Inflammatory macrophage treated with lipopolysaccharide for 4 hours (primary cell): ENCODE data around the gene IL11.
A peak's percentile ranks its signal among the peaks of the same experiment; 100 is the strongest.

Experiments used
- DNase-seq: peaks from one replicate; pipeline ENCODE4 v3.0.0-alpha.2; 2020

IL11 gene

DNA sequence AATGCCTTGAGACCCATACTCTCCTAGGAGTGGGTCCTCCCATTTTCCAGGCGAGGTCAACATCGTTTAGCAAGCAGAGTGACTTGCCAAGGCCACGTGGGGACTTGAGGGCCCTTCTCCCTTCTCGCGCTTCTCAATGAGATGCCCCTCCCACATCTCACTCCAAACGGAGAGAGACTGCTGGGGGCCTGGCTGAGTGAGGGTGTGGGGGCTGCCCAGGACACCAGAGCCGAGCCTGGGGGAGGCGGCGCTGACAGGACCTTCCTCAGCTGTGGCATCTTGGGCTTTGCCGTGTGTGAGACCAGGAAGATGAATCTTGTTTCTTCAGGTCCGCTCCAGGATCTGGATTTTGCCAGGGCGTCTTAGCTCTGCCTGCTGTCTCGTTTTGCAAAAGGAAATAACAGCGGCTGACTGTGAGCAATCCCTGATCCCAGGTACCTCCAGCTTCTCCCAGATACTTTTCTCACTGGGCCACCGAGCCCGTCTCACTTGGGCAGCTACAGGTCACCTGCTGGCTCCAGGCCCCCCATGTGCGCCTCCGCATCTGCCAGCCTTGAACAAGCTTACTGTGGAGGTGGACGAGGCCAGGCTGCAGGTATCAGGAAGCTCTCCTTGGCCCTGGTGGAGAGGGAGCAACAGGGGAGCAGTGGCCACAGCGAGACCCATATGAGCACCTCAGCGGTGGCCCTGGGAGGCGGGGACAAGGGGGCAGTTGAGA is 21.8 kb downstream of the IL11 start:
- DNase-seq, result no peak

DNA sequence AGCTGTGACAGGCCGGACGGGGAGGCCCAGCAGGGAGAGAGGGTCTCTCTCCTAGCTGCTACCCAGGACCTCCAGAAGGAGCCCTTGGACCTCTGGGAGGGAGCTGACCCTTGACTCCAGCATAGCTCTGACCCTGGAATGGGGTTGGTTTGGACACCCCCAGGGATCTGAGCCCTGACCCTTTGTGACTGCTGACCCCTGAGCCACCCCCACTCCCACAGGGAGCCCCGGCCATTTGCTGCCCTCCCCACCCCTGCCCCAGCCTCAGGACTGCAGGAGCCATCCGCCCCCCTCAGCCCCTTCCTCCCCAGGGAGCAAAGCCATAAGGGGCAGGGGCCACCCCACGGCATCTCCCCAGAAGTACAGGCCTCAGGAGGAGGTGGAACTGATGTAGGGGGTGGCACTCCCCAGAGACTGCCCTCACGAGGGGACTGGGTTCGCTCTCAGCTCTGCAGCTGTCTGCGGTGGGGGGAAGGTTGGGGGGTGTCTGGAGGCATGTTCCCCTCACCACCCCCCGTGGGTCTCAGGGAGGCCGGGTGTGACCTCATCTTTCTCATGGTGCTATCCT is 22.7 kb downstream of the IL11 start:
- no peak for DNase-seq

DNA sequence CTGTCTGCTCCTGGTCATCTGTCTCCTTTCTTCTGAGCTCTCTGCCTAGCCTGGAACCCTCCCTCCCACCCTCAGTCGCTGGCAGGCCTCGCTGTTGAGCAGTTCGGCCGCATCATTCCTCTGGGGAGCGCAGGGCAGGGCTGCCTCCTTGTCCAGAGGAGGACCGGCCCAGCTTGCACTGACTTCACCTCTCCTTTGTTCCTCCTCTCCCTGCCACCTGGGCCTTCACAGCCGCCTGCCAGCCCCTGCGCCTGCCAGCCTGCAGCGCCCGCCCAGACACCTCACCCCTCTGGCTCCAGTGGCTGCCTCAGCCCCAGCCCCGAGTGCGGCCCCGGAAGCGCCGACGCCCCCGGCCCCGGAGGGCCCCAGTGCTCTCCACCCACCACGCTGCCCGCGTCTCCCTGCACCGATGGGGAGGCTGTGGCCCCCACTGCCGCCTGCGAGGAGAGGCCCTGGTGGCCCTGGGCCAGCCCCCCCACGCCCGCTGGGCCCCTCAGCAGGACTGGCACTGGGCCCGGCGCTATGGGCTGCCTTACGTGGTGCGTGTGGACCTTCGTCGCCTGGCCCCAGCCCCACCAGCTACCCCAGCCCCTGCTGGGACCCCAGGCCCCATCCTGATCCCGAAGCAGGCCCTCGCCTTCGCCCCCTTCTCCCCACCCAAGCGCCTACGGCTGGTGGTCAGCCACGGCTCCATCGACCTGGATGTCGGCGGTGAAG is 23.4 kb downstream of the IL11 start:
- DNase-seq, result no peak

DNA sequence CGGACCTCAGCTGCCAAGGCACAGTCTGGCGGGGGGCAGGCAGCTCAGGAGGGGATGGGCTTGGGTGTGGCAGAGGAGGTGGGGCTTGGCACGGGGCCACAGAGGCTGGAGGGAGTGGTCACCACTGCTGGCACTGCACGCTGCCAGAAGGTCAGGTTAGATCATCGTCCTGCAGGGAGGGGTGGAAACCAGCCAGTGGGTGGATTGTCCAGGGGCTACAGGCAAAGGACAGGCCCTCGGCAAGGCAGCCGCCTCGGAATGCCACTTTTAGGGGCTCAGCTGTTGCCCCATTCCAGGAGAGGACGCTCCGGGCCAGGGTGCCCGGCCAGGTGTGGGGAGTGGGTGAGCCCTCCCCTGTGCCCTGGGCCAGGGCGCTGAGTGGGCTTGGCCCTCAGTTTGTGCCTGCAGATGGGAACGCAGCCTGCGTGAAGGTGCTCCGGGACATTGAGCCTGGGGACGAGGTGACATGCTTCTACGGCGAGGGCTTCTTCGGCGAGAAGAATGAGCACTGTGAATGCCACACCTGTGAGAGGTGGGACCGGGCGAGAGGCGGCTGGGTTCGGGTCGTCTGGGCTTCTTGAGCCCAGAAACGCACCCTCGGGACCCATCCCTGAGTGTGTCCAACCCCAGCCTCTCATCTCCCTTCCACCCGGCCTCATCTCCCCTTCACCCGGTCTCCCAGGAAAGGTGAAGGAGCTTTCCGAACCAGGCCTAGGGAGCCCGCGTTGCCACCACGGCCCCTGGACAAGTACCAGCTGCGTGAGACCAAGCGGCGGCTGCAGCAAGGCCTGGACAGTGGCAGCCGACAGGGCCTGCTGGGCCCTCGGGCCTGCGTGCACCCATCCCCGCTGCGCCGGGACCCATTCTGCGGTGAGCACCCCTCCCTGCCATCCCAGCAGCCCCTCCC is 24.2 kb downstream of the IL11 start:
- no peak for DNase-seq

DNA sequence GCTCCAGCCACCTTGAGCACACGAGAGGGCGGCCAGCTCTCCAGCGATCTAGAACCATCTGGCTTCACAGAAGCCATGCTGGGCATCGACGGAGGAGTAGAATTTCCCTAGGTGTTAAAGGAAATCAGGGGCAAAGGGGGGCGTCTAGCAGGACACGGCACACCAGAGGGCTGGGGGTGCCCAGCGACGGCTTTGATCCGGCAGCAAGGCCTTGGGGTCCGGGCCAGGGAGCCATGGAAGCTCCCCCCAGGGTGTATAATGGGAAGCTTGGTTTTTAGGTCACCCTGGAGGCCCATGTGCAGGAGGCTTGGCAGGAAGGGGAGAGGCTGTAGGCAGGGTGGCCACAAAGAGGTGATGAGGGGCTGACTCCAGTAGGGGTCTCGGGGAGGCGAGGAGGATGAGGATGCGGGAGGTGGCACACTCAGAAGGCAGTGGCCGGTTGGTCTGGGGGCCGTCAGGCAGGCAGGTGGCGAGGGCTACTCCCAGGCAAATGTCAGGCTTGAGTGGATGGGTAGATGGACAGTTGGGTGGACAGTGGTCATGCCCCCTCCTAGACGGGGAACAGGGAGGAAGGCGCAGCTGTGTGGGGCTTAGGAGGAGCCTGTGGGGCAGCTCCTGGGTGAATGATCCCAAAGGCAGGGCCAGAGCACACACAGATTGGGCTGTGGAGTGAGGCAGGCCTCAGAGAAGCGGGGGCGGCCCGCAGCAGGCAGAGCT is 25.0 kb downstream of the IL11 start:
- DNase-seq, result no peak

DNA sequence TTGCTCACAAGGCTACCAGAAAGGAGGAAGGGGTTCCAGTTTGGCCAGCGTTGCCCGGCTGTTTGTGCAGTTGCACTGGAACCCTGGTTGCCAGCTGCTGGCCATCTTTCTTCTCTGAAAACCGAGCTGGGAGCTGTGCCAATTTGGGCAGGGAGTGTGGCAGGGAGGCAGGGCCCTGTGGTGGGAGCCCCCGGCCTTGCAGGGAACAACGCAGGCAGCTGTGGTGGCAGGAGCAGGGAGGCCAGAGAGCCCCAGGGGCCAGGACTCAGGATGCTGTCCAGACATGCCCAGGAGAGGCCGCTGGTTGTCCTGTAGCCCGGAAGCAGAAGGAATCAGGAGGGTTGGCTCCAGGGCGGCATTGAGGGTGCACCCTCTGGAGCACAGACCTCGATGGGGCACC is 25.8 kb downstream of the IL11 start:
- no peak for DNase-seq

DNA sequence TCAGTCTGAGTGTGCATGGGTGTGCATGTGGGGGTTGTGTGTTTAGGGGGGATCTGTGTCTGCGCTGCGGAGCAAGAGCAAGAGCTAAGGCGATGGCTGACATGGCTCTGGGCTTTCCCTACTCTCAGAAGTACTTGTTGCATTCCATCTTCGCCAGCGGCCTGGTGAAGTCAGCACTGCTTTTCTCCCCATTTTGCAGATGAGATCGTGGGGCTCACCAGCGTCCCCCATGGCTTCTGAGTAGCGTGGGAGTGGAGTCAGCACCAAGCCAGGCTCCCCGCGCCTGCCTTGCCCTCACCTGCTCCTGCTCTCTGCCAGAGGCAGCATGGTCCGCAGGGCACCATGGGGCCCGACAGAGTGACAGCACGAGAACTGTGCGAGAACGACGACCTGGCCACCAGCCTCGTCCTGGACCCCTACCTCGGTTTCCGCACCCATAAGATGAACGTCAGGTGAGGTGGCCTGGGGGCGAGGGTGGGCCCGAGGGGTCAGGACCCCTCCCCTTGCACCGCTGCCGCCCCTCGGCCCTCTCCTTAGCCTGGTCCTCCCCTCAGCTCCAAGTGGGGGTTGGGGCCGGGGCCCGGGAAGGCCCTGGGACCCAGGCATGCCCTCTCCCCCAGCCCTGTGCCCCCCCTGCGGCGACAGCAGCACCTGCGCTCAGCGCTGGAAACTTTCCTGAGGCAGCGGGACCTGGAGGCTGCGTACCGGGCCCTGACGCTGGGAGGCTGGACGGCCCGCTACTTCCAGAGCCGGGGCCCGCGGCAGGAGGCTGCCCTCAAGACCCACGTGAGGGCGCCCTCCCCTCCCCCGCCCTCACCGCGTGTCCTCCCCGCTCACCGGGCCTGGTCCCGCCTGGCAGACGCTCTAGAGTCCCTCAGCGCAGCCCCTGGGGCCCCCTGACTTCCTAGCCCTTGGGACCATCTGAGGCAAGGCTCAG is 28.4 kb downstream of the IL11 start:
- DNase-seq, result no peak

DNA sequence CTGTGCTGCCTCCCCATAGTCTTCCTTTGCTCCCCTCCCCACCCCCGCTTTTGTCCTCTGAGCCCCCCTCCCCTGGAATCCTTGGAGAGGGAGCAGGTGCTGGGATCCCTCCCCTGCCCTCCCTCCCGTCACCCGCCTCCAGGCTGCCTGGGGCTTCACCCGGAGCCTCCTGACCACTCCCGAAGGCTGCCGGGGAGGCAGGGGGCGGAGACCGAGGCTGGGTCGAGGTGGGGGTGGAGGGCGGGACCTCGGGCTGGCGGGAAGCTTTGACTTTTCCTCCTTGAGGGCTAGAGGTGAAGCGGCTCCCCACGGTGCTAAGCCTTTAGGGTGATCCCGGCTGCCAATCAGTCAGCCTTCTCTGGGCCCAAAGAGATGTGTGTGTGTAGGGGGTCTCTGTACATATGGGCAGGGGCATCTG is 29.1 kb downstream of the IL11 start:
- DNase-seq, result peak; percentile 84

DNA sequence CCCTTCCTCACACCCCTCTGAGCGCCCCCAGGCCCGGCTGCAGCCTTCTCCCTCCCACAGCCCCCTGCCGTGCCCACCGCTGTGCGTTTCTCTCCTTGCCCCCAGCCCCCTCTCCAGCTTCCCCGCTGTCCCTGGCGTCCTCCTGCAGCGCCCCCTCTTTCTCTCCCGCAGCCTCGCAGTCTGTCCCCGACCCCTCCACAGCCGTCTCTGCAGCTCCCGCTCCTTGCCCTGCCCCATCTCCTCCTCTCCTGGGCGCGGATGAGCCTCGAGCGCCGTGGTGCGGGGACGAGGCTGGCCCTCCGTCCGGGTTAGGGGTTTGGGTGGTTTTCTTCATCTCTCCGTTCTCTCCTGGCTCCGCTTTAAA is 29.5 kb downstream of the IL11 start:
- peak; percentile 15 for DNase-seq

DNA sequence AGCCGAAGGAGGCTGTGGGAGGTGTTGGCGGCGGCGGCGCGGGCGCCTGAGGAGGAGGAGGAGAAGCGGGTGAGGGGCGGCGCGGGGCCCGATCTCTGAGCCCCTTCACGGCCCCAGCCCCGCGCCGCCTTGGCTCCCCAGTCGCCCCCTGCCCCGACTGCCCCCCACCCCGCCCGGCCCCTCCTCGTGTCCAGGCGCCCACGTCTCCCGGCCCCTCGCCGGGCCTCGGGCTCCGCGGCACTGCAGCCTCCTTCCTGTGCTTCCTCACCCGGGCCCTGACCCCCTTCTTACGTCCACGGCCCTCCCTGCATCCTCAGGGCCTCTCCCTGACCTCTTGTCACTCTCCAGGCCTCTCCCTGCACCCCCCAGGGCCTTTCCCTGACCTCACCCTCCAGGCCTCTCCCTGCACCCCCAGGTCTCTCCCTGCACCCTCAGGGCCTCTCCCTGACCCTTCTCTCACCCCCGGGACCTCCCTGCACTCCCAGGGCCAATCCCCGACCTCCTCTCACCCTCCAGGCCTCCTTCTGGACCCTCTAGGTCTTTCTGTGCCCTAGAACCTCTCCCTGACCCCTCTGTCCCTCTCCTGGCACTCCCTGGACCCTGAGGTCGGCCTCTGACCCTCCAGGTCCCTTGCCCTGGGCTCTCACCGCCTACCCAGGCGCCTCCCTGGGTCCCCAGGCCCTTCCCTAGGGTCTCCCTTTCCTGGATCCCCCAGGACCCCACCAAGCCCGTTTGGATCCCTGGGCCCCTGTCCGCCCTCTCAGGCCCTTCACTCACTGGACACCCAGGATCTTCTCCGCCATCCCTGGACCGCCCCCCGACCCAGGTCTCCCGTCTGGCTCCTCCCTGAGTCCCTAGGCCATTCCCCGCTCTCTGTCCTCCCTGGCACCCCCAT is 30.1 kb downstream of the IL11 start:
- peak; percentile 25 for DNase-seq

DNA sequence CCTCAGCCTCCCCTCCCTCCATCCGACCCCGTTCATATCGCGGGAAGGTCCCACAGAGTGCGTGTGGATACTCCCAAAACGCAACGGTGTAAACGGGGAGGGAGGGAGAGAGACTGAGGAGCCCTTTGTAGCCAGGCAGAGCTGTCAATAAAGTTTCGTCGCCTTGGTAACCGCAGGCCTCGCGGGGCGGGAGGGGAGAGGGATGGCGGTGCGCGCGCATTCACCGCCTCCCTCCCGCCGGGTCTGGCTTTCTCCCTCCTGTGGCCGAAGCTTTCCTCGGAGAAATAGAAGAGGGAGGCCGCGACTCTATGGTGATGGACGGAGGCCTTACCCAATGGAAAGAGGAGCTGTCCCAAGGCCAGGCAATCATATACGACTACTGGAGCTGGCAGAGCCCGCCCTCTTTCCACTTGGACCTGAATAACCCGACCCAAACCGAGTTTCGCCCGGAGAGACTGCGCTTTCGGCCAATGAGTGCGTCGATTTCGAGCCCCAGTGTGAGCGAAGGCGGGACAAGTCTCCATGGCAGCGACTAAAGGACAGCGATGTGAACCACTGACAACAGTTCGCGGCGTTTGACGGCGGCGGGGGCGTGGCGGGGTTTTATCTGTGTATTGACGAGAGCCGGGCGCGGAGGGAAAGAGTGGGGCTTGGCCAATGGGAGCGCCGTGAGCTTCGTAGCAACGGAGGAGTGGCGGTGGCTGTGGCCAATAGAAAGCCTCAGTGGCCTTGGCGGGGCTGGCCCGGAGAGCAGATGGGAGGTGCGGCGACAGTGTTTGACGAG is 31.0 kb downstream of the IL11 start, which contains the start of gene KMT5C:
KMT5C (plus strand) TSS at position 772 of the 784 bp plus-strand sequence. CDS start 2,061 bp downstream, outside the sequence.
- DNase-seq, result peak; percentile 100

DNA sequence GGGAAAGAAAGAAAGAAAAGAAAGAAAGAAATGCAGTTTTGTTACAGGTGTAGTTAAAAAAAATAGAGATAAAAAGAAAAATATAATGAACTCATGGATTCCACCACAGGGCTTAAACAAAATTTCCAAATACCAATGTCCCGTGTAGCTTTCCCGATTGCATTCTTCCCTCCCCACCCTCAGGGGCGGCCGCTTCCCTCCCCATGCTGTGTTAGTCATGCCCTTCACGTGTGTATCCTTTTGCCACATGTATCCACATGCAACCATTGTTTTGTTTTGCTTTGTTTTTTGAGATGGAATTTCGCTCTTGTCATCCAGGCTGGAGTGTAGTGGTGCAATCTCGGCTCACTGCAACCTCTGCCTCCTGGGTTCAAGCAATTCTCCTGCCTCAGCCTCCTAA is 34.2 kb downstream of the IL11 start:
- no peak for DNase-seq

DNA sequence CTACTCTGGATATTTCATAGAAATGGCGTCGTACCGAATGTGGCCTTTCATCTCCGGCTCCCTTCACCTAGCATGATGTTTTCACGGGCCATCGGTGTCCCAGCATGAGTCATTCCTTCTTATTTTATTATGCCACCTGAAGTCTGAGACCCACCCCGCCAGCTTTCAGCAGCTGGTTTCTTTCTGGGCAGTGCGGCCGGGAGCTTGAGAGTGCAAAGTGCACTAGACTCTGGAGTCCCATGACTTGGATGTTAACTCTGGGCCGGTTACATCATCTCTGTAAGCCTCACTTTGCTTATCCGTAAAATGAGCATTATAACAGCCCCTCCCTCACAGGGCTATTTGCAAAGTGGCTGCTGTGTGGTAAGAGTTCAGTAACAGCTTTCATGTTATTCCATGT is 36.4 kb downstream of the IL11 start:
- no peak for DNase-seq

DNA sequence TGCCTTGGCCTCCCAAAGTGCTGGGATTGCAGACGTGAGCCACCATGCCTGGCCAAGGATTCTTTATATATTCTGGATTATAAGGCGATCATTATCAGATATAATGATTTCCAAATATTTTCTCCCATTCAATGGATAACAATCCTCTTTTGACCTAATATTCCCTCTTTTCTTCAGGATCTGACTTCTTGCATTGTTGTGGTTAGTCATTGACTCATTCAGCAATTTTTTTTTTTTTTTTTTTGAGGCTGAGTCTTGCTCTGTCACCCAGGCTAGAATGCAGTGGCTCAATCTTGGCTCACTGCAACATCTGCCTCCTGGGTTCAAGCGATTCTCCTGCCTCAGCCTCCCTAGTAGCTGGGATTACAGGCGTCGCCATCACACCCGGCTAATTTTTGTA is 40.5 kb downstream of the IL11 start:
- peak; percentile 42 for DNase-seq

DNA sequence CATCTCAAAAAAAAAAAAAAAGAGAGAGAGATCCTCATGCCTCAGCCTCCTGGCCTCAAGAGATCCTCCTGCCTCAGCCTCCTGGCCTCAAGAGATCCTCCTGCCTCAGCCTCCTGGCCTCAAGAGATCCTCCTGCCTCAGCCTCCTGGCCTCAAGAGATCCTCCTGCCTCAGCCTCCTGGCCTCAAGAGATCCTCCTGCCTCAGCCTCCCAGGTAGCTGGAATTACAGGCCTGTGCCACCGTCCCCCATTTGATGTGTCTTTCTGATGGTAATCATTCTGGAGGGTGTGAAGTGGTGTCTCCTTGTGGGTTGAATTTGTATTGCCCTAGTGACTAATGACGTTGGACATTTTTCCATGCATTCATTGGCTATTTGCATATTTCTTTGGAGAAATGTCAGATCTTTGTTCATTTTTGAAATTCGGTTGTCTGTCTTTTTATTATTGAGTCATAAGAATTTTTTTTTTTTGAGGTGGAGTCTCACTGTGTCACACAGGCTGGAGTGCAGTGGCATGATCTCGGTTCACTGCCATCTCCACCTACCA is 41.4 kb downstream of the IL11 start:
- peak; percentile 55 for DNase-seq

DNA sequence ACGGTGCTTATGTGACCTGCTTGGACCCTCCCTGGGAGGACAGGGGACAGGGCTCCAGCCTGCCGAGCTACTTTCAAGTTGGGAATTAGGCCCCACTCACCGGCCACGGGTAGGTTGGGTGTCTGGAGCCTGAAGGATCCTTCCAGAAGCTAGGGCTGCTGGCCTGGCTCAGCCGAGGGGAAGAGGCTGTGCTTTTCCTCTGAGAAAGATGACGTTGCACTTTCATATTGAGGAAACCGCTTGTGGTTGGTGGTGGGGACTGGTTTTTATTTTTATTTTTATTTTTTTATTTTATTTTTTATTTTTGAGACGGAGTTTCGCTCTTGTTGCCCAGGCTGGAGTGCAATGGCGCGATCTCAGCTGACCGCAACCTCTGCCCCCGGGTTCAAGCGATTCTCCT is 45.1 kb downstream of the IL11 start, which contains the start of gene TMEM150B:
TMEM150B (minus strand) TSS at position 170 of the 400 bp plus-strand sequence. CDS start 4,305 bp downstream, outside the sequence.
- peak; percentile 86 for DNase-seq

DNA sequence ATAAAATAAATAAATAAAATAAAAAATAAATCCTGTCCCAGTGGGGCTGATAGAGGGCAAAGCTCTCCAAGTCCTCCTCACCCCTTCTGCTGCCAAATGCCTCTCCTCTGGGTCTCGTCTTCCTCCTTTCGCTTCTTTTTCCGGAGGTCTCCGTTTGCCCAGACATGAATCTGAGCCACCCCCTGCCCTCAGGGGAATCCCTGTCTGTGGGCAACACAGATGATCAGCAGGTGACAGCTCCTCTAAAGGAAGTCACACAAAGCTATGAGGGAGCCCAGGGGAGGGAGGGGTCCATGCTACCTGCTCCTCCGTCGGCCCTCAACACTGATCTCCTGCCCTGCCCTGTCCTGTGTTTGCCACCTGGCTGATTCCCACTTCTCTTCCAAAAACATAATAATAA is 45.6 kb downstream of the IL11 start:
- peak; percentile 43 for DNase-seq

DNA sequence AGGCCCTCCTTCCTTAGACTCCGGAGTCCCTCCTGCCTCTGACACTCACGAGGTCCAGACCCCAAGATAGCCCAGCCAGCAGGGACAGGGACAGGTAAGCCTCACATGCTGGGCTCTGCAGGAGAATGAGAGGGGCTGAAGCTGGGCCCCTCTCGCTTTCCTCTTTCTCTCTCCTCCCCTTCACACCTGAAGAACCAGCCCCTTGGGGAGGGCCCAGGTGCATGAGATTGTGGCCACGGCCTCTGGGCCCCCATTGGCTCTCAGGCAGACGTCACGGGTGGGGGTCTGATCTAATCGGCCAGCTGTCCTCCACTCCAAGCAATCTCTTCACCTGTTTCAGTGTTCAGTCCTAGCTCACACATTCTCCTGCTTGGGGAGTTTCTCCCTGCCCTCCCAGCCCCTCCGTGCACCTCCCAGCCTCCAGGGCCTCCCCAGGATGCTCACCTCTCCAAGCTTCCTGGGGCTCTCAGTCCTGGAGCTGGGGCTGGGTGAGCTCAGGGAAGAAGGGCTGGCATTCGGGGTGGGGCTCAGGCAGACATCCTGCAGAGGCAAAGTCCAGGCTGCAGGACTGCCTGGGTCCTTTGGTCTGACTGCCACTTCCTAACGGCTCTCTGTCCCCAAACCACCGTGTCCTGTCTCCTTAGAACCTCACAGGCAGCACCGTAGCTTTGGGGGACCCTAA is 47.9 kb downstream of the IL11 start:
- DNase-seq, result no peak
